Hair follicular keratinocyte (primary cell): ENCODE measurements around the gene LHFPL6. TPM values are rescaled to one million over a fixed set of nuclear protein-coding genes. Genes with fewer than 3 reads are reported as not detected.

ENCODE experiments used
- total RNA-seq: library from RNA; depleted of rRNA; stranded (reverse); fragments of >200 nt; gene quantifications from 2 replicates; pipeline ENCODE4 v1.2.3, GENCODE V29; 2015

LHFPL6 gene
- total RNA-seq = 14.8 TPM in 2 replicates

GRCh38 chr13:39602614-39603366 lies at the start of gene LHFPL6:
TSS of gene LHFPL6 (minus strand) at chr13:39603193.

Other genes starting within 250 kb of the LHFPL6 start
- gene COG6, start 52.5 kb upstream of the LHFPL6 start, total RNA-seq = 18.2 and 26.3 TPM in 2 replicates